ENCODE measurements around the gene TTC1.

The TTC1 gene

DNA sequence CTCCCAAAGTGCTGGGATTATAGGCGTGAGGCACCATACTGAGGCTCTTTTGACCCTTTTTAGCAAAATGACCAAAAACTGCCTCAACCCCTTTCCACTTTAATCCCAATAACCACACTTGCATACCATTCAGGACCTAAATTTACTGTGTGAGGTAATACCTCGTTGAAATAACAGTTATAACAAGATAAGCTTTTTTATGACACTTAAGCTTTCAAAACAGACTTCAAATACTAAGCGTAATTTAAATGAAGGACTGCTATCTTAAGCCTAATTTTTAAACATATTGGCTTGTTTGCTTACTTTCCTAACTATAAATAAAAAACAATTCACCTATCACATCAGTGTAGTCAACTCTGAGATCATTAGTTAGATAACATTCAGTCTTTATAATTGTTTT, 72.6 kb downstream of the TTC1 start:
- H3K4me3 ChIP-seq (replicated peaks in 1 of 2; ENCODE audit: low read depth in 2 of 2, low read length in 2 of 2): no peak overlapping the region
- no peak for DNase-seq (ENCODE audit: low read depth in 2 of 2)
- no peak for TF ChIP-seq CTCF (IDR thresholded peaks at IDR 0.05; ENCODE audit: low read depth, low read length)

GRCh38 chr5:160082614-160083500, 73.9 kb downstream of the TTC1 start:
- DNase-seq (ENCODE audit: low read depth in 2 of 2): peak; percentile 74 to 89
- no peak for TF ChIP-seq CTCF (IDR thresholded peaks at IDR 0.05; ENCODE audit: low read depth, low read length)
- H3K4me3 ChIP-seq (replicated peaks in 1 of 2; ENCODE audit: low read depth in 2 of 2, low read length in 2 of 2): peak overlapping the region in 1 of 2 donors; percentile 9

- peak in 1 of 2 donors; percentile 68 for DNase-seq (ENCODE audit: low read depth in 2 of 2)
- peak overlapping the region in 1 of 2 donors; percentile 9 for H3K4me3 ChIP-seq (replicated peaks in 1 of 2; ENCODE audit: low read depth in 2 of 2, low read length in 2 of 2)
Measured at GRCh38 chr5:160083501-160083900, 74.6 kb downstream of the TTC1 start.

GRCh38 chr5:160084144-160084543, 75.2 kb downstream of the TTC1 start:
- H3K4me3 ChIP-seq (replicated peaks in 1 of 2; ENCODE audit: low read depth in 2 of 2, low read length in 2 of 2): no peak overlapping the region
- no peak for TF ChIP-seq CTCF (IDR thresholded peaks at IDR 0.05; ENCODE audit: low read depth, low read length)
- no peak for DNase-seq (ENCODE audit: low read depth in 2 of 2)

More at GRCh38 chr5:160083501-160083900, 74.6 kb downstream of the TTC1 start:
- no peak for TF ChIP-seq CTCF (IDR thresholded peaks at IDR 0.05; ENCODE audit: low read depth, low read length)

GRCh38 chr5:160087199-160087598, 78.3 kb downstream of the TTC1 start:
- TF ChIP-seq CTCF (IDR thresholded peaks at IDR 0.05; ENCODE audit: low read depth, low read length): no peak
- no peak for DNase-seq (ENCODE audit: low read depth in 2 of 2)
- no peak overlapping the region for H3K4me3 ChIP-seq (replicated peaks in 1 of 2; ENCODE audit: low read depth in 2 of 2, low read length in 2 of 2)

- DNase-seq (ENCODE audit: low read depth in 2 of 2): no peak
- no peak for TF ChIP-seq CTCF (IDR thresholded peaks at IDR 0.05; ENCODE audit: low read depth, low read length)
- no peak overlapping the region for H3K4me3 ChIP-seq (replicated peaks in 1 of 2; ENCODE audit: low read depth in 2 of 2, low read length in 2 of 2)
Measured at GRCh38 chr5:160088805-160089204, 79.9 kb downstream of the TTC1 start.
